T-cell (primary cell): ENCODE results near the gene IGDCC3. TPM values are rescaled to one million over a fixed set of nuclear protein-coding genes. Genes with fewer than 3 reads are reported as not detected.
A peak's percentile ranks its signal among the peaks of the same experiment; 100 is the strongest.

ENCODE experiments used
- ATAC-seq, 4 experiments: fragments of 200-7000 bp in 3 of 4; fragments of 150-1000 bp in 1 of 4; cut with Tn5 transposase; replicated peaks in 1 of 4; 1 replicate in 3 of 4; 2 replicates in 1 of 4; pipeline ENCODE4 v1.10.0; 2021; ENCODE audit warnings: moderate library complexity in 3 of 4, mild to moderate bottlenecking in 2 of 4, moderate number of reproducible peaks in 1 of 4
- CTCF ChIA-PET, 2 donors: fragments of 300-600 bp; sonication (Branson Sonifier 250); formaldehyde crosslinking; loops; one replicate each; lab custom pipeline; 2022; ENCODE audit warnings: antibody characterized with exemption in 2 of 2; lab: Charles Lee
- POLR2A ChIA-PET, 2 donors: fragments of 300-600 bp; sonication (Branson Sonifier 250); formaldehyde crosslinking; loops; one replicate each; lab custom pipeline; 2022; ENCODE audit warnings: antibody characterized with exemption in 2 of 2; lab: Charles Lee
- DNase-seq, 35 experiments: peaks; one replicate each; pipeline versions ENCODE4 v3.0.0 to v3.0.0-alpha.2; 2013 to 2023
- H3K27ac ChIP-seq: one replicate; pipeline ENCODE4 v1.5.1; 2013; ENCODE audit warnings: low read length
- H3K27me3 ChIP-seq, 2 experiments: replicated peaks in 1 of 2; 1 replicate in 1 of 2; 2 replicates in 1 of 2; pipeline versions ENCODE4 v1.6.1 to v1.7.0; 2013; ENCODE audit warnings: low read length in 1 of 2, mixed read lengths in 1 of 2; ENCODE audit not compliant: control insufficient read depth in 2 of 2, insufficient read depth in 2 of 2; ENCODE audit errors: extremely low read depth in 1 of 2
- H3K36me3 ChIP-seq, 2 donors: 1 replicate in 1 of 2; 2 replicates in 1 of 2; pipeline versions ENCODE4 v1.6.1 to v1.7.0; 2013; ENCODE audit warnings: low read length in 1 of 2; ENCODE audit not compliant: control insufficient read depth in 2 of 2, insufficient read depth in 1 of 2; ENCODE audit errors: extremely low read depth in 1 of 2
- H3K4me1 ChIP-seq, 2 experiments: 1 replicate in 1 of 2; 2 replicates in 1 of 2; pipeline versions ENCODE4 v1.6.1 to v1.7.0; 2013; ENCODE audit warnings: low read length in 2 of 2, mixed read lengths in 1 of 2; ENCODE audit not compliant: insufficient read depth in 2 of 2, control insufficient read depth in 1 of 2; ENCODE audit errors: extremely low read depth in 1 of 2
- H3K4me3 ChIP-seq, 2 donors: 1 replicate in 1 of 2; 2 replicates in 1 of 2; pipeline versions ENCODE4 v1.5.1 to v1.7.0; 2013; ENCODE audit warnings: mild to moderate bottlenecking in 2 of 2, low read length in 1 of 2, moderate library complexity in 1 of 2; ENCODE audit not compliant: control insufficient read depth in 1 of 2; ENCODE audit errors: extremely low read depth in 1 of 2
- H3K9me3 ChIP-seq: 2 replicates; pipeline ENCODE4 v1.7.0; 2013
- H3K27ac Mint-ChIP-seq, 2 donors: one replicate each; pipeline ENCODE4 v1.8.0; 2020 to 2021; ENCODE audit warnings: mild to moderate bottlenecking in 2 of 2, mixed read lengths in 2 of 2
- H3K27me3 Mint-ChIP-seq, 2 donors: one replicate each; pipeline ENCODE4 v1.8.0; 2021 to 2022; ENCODE audit warnings: mixed read lengths in 2 of 2
- H3K36me3 Mint-ChIP-seq: one replicate; pipeline ENCODE4 v1.8.0; 2021; ENCODE audit warnings: mixed read lengths
- H3K4me1 Mint-ChIP-seq, 3 donors: one replicate each; pipeline ENCODE4 v1.8.0; 2020 to 2022; ENCODE audit warnings: mixed read lengths in 3 of 3, mild to moderate bottlenecking in 1 of 3
- H3K4me3 Mint-ChIP-seq, 3 donors: one replicate each; pipeline ENCODE4 v1.8.0; 2020 to 2022; ENCODE audit warnings: mild to moderate bottlenecking in 3 of 3, mixed read lengths in 3 of 3, moderate library complexity in 3 of 3
- H3K9me3 Mint-ChIP-seq, 3 donors: one replicate each; pipeline ENCODE4 v1.8.0; 2020 to 2022; ENCODE audit warnings: mixed read lengths in 3 of 3
- WGBS: methylation state at CpG from one replicate; pipeline ENCODE4 v1.1.5; 2013; ENCODE audit warnings: missing lambda C conversion rate; ENCODE audit not compliant: insufficient coverage; 5-methylcytosine and 5-hydroxymethylcytosine counted together
- total RNA-seq, 35 experiments: library from RNA in 6 of 35; stranded (reverse) in 6 of 35; fragments of 120-200 nt in 1 of 35; gene quantifications; one replicate each; pipeline versions ENCODE4 v1.2.1 to v1.2.4 and lab custom pipeline; 2013 to 2026

Gene IGDCC3
- total RNA-seq, 5 donors from 2014 or later (not counting 1 experiment from before 2014, with no cell fraction given), result 0.06 TPM; not detected in 4

GRCh38 chr15:65421360-65422215, 43.8 kb upstream of the IGDCC3 start:
- Histone ChIP-seq H3K36me3 (no peaks in the 10 kb centered on the region), H3K27ac (no peak overlapping the region), H3K9me3 (no peaks in the 10 kb centered on the region), H3K4me1 (peaks cover 0 to 22% of the 10 kb centered on the region in 2 experiments), H3K27me3 (peaks cover 13 to 73% of the 10 kb centered on the region in 2 experiments), H3K4me3 (peak overlapping the region in 1 of 2 donors; percentile 29)
- Mint-ChIP-seq H3K9me3 (no peaks in the 10 kb centered on the region), H3K27ac (no peak overlapping the region), H3K4me3 (peak overlapping the region; percentile 68 to 79 (median 78)), H3K36me3 (no peaks in the 10 kb centered on the region), H3K27me3 (peaks cover 73 to 80% of the 10 kb centered on the region in 2 donors), H3K4me1 (peaks cover 13 to 23% (median 15%) of the 10 kb centered on the region in 3 donors)
- WGBS, result 2% methylated on average over 24 of the region's 39 CpGs
- CTCF ChIA-PET, result interaction anchor here (0.5 to 1.1 kb wide), 4 partner anchors 9 to 227 kb away, joined by 3 to 4 read pairs (median 4); no protein-coding TSS in a partner anchor
- ATAC-seq, result peak in 2 of 4 experiments; percentile 19 to 23
- DNase-seq, result peak in 2 of 35 experiments; percentile 9 to 10
- POLR2A ChIA-PET, result interaction anchor here (0.6 kb wide), 2 partner anchors 31 to 312 kb away, joined by 3 to 7 read pairs; no protein-coding TSS in a partner anchor

DNA sequence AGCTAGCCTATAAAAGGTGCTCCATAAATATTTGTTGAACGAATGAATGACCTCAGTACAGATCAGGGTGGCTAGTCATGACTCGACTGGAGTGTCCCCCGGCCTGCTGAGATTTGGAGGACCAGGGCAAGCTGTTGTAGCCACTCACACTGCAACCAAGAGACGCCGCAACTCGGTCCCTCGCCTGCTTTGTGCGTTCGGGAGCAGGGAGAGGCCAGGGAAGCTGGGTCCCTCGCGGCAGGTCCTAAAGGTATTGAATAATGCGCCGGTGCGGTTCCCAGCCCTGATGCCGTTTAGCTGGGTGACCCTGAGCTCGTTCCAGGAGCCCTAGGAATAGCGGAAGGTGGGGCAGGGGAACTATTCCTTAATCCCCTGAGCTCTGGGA, 43.2 kb upstream of the IGDCC3 start:
- ATAC-seq (no peak), DNase-seq (no peak)
- CTCF ChIA-PET, result interaction anchor here (0.6 to 1.1 kb wide), 5 partner anchors 9 to 675 kb away, joined by 3 to 4 read pairs (median 3); no protein-coding TSS in a partner anchor
- Histone ChIP-seq H3K27me3 (peaks cover 13 to 73% of the 10 kb centered on the region in 2 experiments), H3K9me3 (no peaks in the 10 kb centered on the region), H3K27ac (no peak overlapping the region), H3K4me3 (no peak overlapping the region), H3K36me3 (no peaks in the 10 kb centered on the region), H3K4me1 (peaks cover 0 to 22% of the 10 kb centered on the region in 2 experiments)
- peaks cover 67 to 78% of the 10 kb centered on the region in 2 donors for H3K27me3 Mint-ChIP-seq
- H3K27ac Mint-ChIP-seq, result no peak overlapping the region
- no peaks in the 10 kb centered on the region for H3K9me3 Mint-ChIP-seq
- POLR2A ChIA-PET, result interaction anchor here (0.6 kb wide), 2 partner anchors 32 to 312 kb away, joined by 3 to 7 read pairs; no protein-coding TSS in a partner anchor
- 37% methylated on average over 11 of the region's 17 CpGs for WGBS
- no peaks in the 10 kb centered on the region for H3K36me3 Mint-ChIP-seq
- H3K4me3 Mint-ChIP-seq, result peak overlapping the region in 1 of 3 donors; percentile 79
- H3K4me1 Mint-ChIP-seq, result peaks cover 13 to 23% (median 15%) of the 10 kb centered on the region in 3 donors

GRCh38 chr15:65418596-65418995, 40.8 kb upstream of the IGDCC3 start:
- peaks cover 13 to 18% (median 15%) of the 10 kb centered on the region in 3 donors for H3K4me1 Mint-ChIP-seq
- DNase-seq (no peak), ATAC-seq (no peak)
- peaks cover 13 to 73% of the 10 kb centered on the region in 2 experiments for H3K27me3 ChIP-seq
- no peaks in the 10 kb centered on the region for H3K9me3 Mint-ChIP-seq
- no peak overlapping the region for H3K4me3 Mint-ChIP-seq
- H3K4me3 ChIP-seq, result no peak overlapping the region
- H3K27me3 Mint-ChIP-seq, result peaks cover 45 to 61% of the 10 kb centered on the region in 2 donors
- H3K9me3 ChIP-seq, result no peaks in the 10 kb centered on the region
- peaks cover 0 to 22% of the 10 kb centered on the region in 2 experiments for H3K4me1 ChIP-seq
- ChIA-PET CTCF (no interaction called here), POLR2A (no interaction called here)
- no peaks in the 10 kb centered on the region for H3K36me3 ChIP-seq
- H3K36me3 Mint-ChIP-seq, result no peaks in the 10 kb centered on the region
- H3K27ac Mint-ChIP-seq, result no peak overlapping the region
- no peak overlapping the region for H3K27ac ChIP-seq
- WGBS, result no CpG with 5 or more reads among the region's 2 CpGs

DNA sequence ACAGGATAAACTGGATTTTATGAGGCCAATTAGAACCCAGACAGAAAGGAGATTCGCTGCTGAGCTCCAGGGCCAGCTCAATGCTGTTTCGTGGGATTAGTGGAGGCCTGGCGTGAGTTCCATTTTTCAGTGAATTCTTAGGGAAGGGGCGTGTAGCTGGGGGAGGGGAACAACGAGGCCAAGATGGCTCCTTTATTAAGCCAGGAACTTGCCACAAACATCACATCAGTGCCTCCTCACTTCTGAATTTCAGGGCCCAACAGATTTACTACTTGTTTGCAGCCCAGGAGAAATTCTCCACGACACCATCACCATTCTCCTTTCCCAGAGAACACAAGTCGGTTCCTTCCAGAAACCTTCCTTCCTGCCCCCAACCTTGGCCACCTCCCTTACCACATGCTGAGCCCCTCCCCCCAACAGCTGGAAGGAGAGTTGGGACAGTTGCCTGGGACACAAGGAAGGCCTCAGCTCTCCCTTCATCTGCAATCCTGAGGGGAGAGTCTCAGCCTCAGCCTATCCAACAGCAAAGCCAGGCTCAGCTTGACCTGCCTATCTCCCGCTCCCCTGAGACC, 39.1 kb upstream of the IGDCC3 start:
- ChIA-PET POLR2A (no interaction called here), CTCF (no interaction called here)
- Mint-ChIP-seq H3K36me3 (no peaks in the 10 kb centered on the region), H3K4me1 (peaks cover 2 to 9% (median 5%) of the 10 kb centered on the region in 3 donors), H3K27ac (no peak overlapping the region), H3K9me3 (no peaks in the 10 kb centered on the region), H3K27me3 (peaks cover 35 to 51% of the 10 kb centered on the region in 2 donors), H3K4me3 (no peak overlapping the region)
- peaks cover 0 to 13% of the 10 kb centered on the region in 2 experiments for H3K4me1 ChIP-seq
- H3K9me3 ChIP-seq, result no peaks in the 10 kb centered on the region
- H3K36me3 ChIP-seq, result no peaks in the 10 kb centered on the region
- H3K27me3 ChIP-seq, result peaks cover 13 to 62% of the 10 kb centered on the region in 2 experiments
- no peak overlapping the region for H3K27ac ChIP-seq
- DNase-seq (no peak), ATAC-seq (no peak)
- no peak overlapping the region for H3K4me3 ChIP-seq
- WGBS, result 76% methylated on average over 2 of the region's 8 CpGs

DNA sequence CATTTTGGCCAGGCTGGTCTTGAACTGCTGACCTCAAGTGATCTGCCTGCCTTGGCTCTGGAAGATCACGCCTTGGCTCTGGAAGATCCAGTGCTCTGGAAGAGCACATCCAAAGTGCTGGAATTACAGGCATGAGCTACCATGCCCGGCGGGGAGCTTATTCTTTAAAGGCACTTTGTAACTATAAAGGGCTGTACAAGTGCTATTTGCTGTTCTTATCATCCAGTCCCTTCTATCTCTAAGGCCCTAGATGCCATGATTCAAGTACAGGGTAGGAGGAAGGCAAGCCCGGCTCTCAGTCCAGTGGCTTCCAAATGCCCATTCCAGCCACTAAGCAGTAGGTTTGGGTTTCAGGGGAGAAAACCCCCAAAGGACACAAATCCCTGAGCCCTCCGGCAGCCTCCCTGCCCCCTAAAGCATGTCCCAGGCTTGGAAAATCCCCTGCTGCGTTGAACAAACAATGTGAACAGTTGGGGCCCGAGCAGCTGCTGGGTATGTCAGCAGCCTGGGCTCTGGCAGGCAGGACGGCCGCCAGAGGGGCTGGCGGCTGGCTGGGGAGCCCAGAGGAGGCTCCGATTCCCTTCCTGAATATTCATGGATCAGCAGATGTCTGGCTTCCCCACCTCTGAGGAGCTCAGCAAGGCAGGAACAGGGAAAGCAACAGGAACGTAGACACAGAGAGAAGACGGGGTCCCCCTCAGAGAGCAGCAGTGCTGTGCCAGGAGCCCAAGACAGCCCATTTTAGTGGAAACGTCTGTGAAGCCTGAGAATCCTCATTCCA, 37.2 kb upstream of the IGDCC3 start:
- Mint-ChIP-seq H3K9me3 (no peaks in the 10 kb centered on the region), H3K4me1 (no peaks in the 10 kb centered on the region), H3K27ac (no peak overlapping the region), H3K36me3 (no peaks in the 10 kb centered on the region), H3K4me3 (no peak overlapping the region), H3K27me3 (peaks cover 31 to 43% of the 10 kb centered on the region in 2 donors)
- Histone ChIP-seq H3K27ac (no peak overlapping the region), H3K4me3 (no peak overlapping the region), H3K9me3 (no peaks in the 10 kb centered on the region), H3K27me3 (peaks cover 7 to 54% of the 10 kb centered on the region in 2 experiments), H3K36me3 (no peaks in the 10 kb centered on the region), H3K4me1 (no peaks in the 10 kb centered on the region)
- ATAC-seq (no peak), DNase-seq (no peak)
- 72% methylated on average over 10 of the region's 14 CpGs for WGBS
- CTCF ChIA-PET, result no interaction called here
- POLR2A ChIA-PET, result no interaction called here

GRCh38 chr15:65413760-65414144, 36.0 kb upstream of the IGDCC3 start:
- Histone ChIP-seq H3K27ac (no peak overlapping the region), H3K36me3 (no peaks in the 10 kb centered on the region), H3K4me1 (no peaks in the 10 kb centered on the region), H3K27me3 (peaks cover 11 to 54% of the 10 kb centered on the region in 2 experiments), H3K9me3 (no peaks in the 10 kb centered on the region), H3K4me3 (no peak overlapping the region)
- ChIA-PET CTCF (no interaction called here), POLR2A (no interaction called here)
- Mint-ChIP-seq H3K4me1 (no peaks in the 10 kb centered on the region), H3K27ac (no peak overlapping the region), H3K27me3 (peaks cover 26 to 39% of the 10 kb centered on the region in 2 donors), H3K36me3 (no peaks in the 10 kb centered on the region), H3K9me3 (no peaks in the 10 kb centered on the region), H3K4me3 (no peak overlapping the region)
- WGBS, result 77% methylated on average over 3 of the region's 6 CpGs
- ATAC-seq (no peak), DNase-seq (no peak)
